ENCODE data around the gene SUB1.

Gene SUB1

DNA sequence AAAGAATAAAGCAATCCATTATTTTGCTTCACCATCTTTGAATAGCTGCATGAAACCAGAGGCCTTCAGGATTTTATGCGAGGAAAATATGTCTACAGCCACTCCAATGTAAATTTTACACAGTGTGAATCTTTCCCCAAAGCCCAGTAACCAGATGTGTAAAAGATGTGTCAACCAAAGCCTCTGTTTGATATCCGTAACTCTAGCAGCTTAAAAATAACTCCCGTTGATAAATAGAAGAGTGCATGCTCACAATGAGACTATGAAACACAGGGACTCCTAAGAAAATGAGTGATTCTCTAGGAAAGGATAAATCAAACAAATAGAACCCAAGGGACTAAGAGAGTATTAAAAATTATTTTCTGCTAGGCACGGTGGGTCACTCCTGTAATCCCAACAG is 65.7 kb downstream of the SUB1 start:
- Histone ChIP-seq H3K9ac (ENCODE audit: low read depth, low read length) (no peak overlapping the region), H3K36me3 (ENCODE audit: control insufficient read depth, insufficient read depth, low read length) (no peaks in the 10 kb centered on the region), H3K9me3 (ENCODE audit: control insufficient read depth, insufficient read depth, low read length) (peaks cover 6% of the 10 kb centered on the region), H3K4me3 (ENCODE audit: low read depth, low read length) (no peak overlapping the region), H3K27ac (ENCODE audit: low read depth, low read length) (no peak overlapping the region), H3K4me1 (ENCODE audit: control insufficient read depth, insufficient read depth, low read length) (no peaks in the 10 kb centered on the region), H3K27me3 (ENCODE audit: control insufficient read depth, insufficient read depth, low read length) (no peaks in the 10 kb centered on the region)

DNA sequence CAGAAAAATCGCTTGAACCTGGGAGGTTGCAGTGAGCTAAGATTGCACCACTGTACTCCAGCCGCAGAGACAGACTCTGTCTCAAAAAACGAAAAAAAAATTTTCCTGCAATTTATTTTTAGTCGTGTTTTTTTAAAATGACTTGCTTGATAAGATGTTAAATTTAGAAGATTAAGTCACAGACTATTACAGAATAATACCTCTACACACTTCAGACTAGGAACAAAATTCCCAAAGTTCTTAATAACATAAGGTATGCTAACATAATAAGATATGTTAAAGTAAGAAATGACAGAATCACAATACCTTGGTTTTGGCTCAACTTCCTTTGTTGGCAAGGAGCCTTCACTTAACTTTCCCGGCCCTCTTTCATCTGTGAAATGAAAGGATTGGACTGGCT is 66.3 kb downstream of the SUB1 start:
- Histone ChIP-seq H3K9me3 (ENCODE audit: control insufficient read depth, insufficient read depth, low read length) (peaks cover 12% of the 10 kb centered on the region), H3K27me3 (ENCODE audit: control insufficient read depth, insufficient read depth, low read length) (no peaks in the 10 kb centered on the region), H3K36me3 (ENCODE audit: control insufficient read depth, insufficient read depth, low read length) (no peaks in the 10 kb centered on the region), H3K27ac (ENCODE audit: low read depth, low read length) (no peak overlapping the region), H3K4me1 (ENCODE audit: control insufficient read depth, insufficient read depth, low read length) (no peaks in the 10 kb centered on the region), H3K4me3 (ENCODE audit: low read depth, low read length) (no peak overlapping the region), H3K9ac (ENCODE audit: low read depth, low read length) (no peak overlapping the region)

Data from HUES48 (cell line).